KOPT-K1 (cell line): ENCODE data around the gene LEFTY2.
"Not testable (repeated sequence)": the region's sequence is repeated elsewhere in the genome, so short reads cannot be mapped to it uniquely, and the experiment has no call there.

Experiments
- H3K27ac ChIP-seq: fragments of 200-600 bp; sonication (generic); 2 replicates; pipeline ENCODE4 v1.5.1; 2016; ENCODE audit warnings: antibody characterized with exemption, mild to moderate bottlenecking, low read depth, low read length; ENCODE audit not compliant: poor library complexity, severe bottlenecking
- H3K36me3 ChIP-seq: fragments of 200-600 bp; sonication (generic); 2 replicates; pipeline ENCODE4 v1.5.1; 2017; ENCODE audit warnings: antibody characterized with exemption, mild to moderate bottlenecking, low read length, moderate library complexity; ENCODE audit not compliant: insufficient read depth
- H3K9me3 ChIP-seq: fragments of 200-600 bp; sonication (generic); 2 replicates; pipeline ENCODE4 v1.5.1; 2017; ENCODE audit warnings: antibody characterized with exemption, low read length, mild to moderate bottlenecking; ENCODE audit not compliant: insufficient read depth, poor library complexity, severe bottlenecking

Gene LEFTY2

GRCh38 chr1:225888289-225888897 lies 52.6 kb downstream of the LEFTY2 start:
- Histone ChIP-seq H3K9me3 (no peaks in the 10 kb centered on the region), H3K36me3 (no peaks in the 10 kb centered on the region), H3K27ac (no peak overlapping the region)

DNA sequence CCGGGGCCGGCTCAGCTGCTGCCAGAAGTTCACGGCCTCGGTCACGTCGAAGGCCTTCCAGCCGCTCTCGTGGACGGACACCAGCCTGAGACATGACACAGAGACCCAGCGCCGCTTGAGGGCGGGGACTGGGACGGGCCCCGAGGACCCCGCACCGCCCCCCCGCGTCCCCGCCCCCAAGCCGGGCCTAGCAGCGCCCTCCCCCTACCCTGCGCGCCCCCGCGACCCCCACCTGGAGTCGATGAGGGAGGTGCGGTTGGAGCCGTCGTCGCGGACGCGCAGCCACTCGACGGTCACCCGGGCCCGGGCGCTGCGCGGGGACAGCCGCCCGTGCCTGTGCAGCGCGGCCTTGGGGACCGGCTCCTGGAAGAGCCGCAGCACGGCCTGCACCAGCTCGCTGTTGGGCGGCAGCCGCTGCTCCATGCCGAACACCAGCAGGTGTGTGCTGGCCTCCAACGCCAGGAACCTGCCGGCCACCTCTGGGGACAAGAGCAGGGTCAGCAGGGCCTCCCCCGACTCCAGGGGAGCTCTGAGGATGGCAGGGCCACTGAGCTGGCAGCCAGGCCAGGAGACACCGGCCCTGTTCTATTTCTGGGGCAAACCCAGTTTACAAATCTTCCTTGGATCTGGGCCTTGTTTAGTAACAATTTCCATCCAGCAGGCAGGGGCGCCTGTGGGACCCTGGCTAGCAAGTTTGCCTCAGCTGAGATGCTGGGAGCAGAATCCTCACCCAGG lies 53.3 kb downstream of the LEFTY2 start:
- H3K9me3 ChIP-seq, H3K27ac ChIP-seq, H3K36me3 ChIP-seq: not testable (repeated sequence)

- H3K27ac ChIP-seq: no peak overlapping the region
- H3K9me3 ChIP-seq: no peaks in the 10 kb centered on the region
- H3K36me3 ChIP-seq: no peaks in the 10 kb centered on the region
Observed at GRCh38 chr1:225887030-225887314, 54.0 kb downstream of the LEFTY2 start.
